HepG2 (cell line): ENCODE measurements around the gene ACTN4. TPM values are rescaled to one million over a fixed set of nuclear protein-coding genes. Genes with fewer than 3 reads are reported as not detected.

Experiments
- ATAC-seq: fragments of 200-7000 bp; cut with Tn5 transposase; 3 replicates; pipeline ENCODE4 v1.9.1; 2020; ENCODE audit warnings: mild to moderate bottlenecking, moderate library complexity
- BruUV-seq: library from RNA; stranded (reverse); fragments of 400-500 nt; replicated peaks from 2 replicates; lab custom pipeline; 2021; lab: Mats Ljungman, UMichigan
- CTCF ChIA-PET: fragments of 300-600 bp; formaldehyde crosslinking; extraction: SDS; loops from one replicate; lab custom pipeline; 2021; ENCODE audit warnings: low total read pairs, inconsistent platforms, low intra/inter-chr PET ratio; lab: Yijun Ruan, JAX
- POLR2A ChIA-PET: fragments of 350-600 bp; sonication (Branson Sonifier 250); formaldehyde crosslinking; loops from one replicate; lab custom pipeline; 2020; ENCODE audit warnings: antibody characterized with exemption, inconsistent platforms; lab: Yijun Ruan, JAX
- DNase-seq: peaks from one replicate; pipeline ENCODE4 v3.0.0-alpha.2; 2015; ENCODE audit warnings: low spot score
- FAIRE-seq: peaks from 3 replicates; lab custom pipeline; 2011; peaks lifted over from hg19 to GRCh38; lab: Jason Lieb, UNC
- H2AFZ ChIP-seq: one replicate; pipeline ENCODE4 v1.6.1; 2011; ENCODE audit warnings: low read length, inconsistent platforms
- H3K27ac ChIP-seq: fragments of 300-600 bp; 3 replicates; pipeline ENCODE4 v1.8.0; 2011; ENCODE audit warnings: mixed run types, mild to moderate bottlenecking, mixed read lengths, low read length, inconsistent platforms; ENCODE audit not compliant: insufficient read depth; ENCODE audit errors: extremely low read length
- H3K27me3 ChIP-seq, 2 experiments: fragments of 200-600 bp in 1 of 2; 2 replicates in 1 of 2; 3 replicates in 1 of 2; pipeline versions ENCODE4 v1.6.0 to v1.8.0; 2011; ENCODE audit warnings: low read length in 2 of 2, mild to moderate bottlenecking in 2 of 2, moderate library complexity in 2 of 2, inconsistent platforms in 1 of 2; ENCODE audit not compliant: insufficient read depth in 2 of 2, control insufficient read depth in 1 of 2
- H3K36me3 ChIP-seq, 2 experiments: fragments of 200-600 bp in 1 of 2; replicated peaks in 1 of 2; 2 replicates in 1 of 2; 3 replicates in 1 of 2; pipeline versions ENCODE4 v1.5.1 to v1.8.0; 2011; ENCODE audit warnings: low read length in 2 of 2, inconsistent platforms in 1 of 2; ENCODE audit not compliant: insufficient read depth in 2 of 2, control insufficient read depth in 1 of 2
- H3K4me1 ChIP-seq: 2 replicates; pipeline ENCODE4 v1.5.1; 2012; ENCODE audit warnings: low read length, inconsistent platforms; ENCODE audit not compliant: insufficient read depth
- H3K4me2 ChIP-seq: 2 replicates; pipeline ENCODE4 v1.6.0; 2011; ENCODE audit warnings: low read depth, low read length, inconsistent platforms
- H3K4me3 ChIP-seq, 3 experiments: fragments of 200-600 bp in 1 of 3; sonication (generic), shearing (Covaris generic) in 1 of 3; replicated peaks in 1 of 3; 2 replicates each; pipeline ENCODE4 v1.5.1; 2011 to 2016; ENCODE audit warnings: low read length in 3 of 3, inconsistent platforms in 2 of 3, low read depth in 2 of 3, mild to moderate bottlenecking in 2 of 3, control low read depth in 1 of 3, mixed read lengths in 1 of 3; ENCODE audit not compliant: insufficient read depth in 1 of 3
- H3K79me2 ChIP-seq: one replicate; pipeline ENCODE4 v1.6.1; 2011; ENCODE audit warnings: low read length, inconsistent platforms; ENCODE audit not compliant: insufficient read depth
- H3K9ac ChIP-seq: 2 replicates; pipeline ENCODE4 v1.6.0; 2011; ENCODE audit warnings: mild to moderate bottlenecking, low read depth, low read length, inconsistent platforms; ENCODE audit not compliant: insufficient read depth
- H3K9me3 ChIP-seq: 2 replicates; pipeline ENCODE4 v1.5.1; 2012; ENCODE audit warnings: mild to moderate bottlenecking, low read length
- H4K20me1 ChIP-seq: 2 replicates; pipeline ENCODE4 v1.6.0; 2011; ENCODE audit warnings: inconsistent platforms, mild to moderate bottlenecking, low read length, moderate library complexity; ENCODE audit not compliant: insufficient read depth
- ATAD3A ChIP-seq: sonication (generic); formaldehyde crosslinking; IDR thresholded peaks from 2 replicates; pipeline ENCODE4 v1.4.0; 2020; ENCODE audit warnings: missing genetic modification reagents
- ATF7-NPFF ChIP-seq: sonication (generic); formaldehyde crosslinking; IDR thresholded peaks from 2 replicates; pipeline ENCODE4 v1.8.1; 2023; ENCODE audit warnings: mild to moderate bottlenecking, low read depth, missing genetic modification reagents, moderate library complexity
- DRAP1 ChIP-seq: IDR thresholded peaks from 2 replicates; pipeline ENCODE4 v1.6.1; 2016; ENCODE audit warnings: missing genetic modification reagents, missing compliant biosample characterization
- ELF1 ChIP-seq: sonication (generic); formaldehyde crosslinking; IDR thresholded peaks from 2 replicates; pipeline ENCODE4 v1.4.0; 2020; ENCODE audit warnings: missing genetic modification reagents
- ETV5 ChIP-seq: IDR thresholded peaks from 2 replicates; pipeline ENCODE4 v1.6.1; 2018; ENCODE audit warnings: missing biosample characterization, missing genetic modification reagents, inconsistent platforms, borderline replicate concordance
- HDAC1 ChIP-seq: sonication (generic); formaldehyde crosslinking; IDR thresholded peaks from 2 replicates; pipeline ENCODE4 v1.5.1; 2020; ENCODE audit warnings: mild to moderate bottlenecking, missing genetic modification reagents
- KDM5B ChIP-seq: sonication (generic); formaldehyde crosslinking; IDR thresholded peaks from 2 replicates; pipeline ENCODE4 v1.4.0; 2020; ENCODE audit warnings: missing genetic modification reagents, mild to moderate bottlenecking, borderline replicate concordance
- KLF12 ChIP-seq: sonication (generic); formaldehyde crosslinking; IDR thresholded peaks from 2 replicates; pipeline ENCODE4 v1.4.0; 2020; ENCODE audit warnings: missing genetic modification reagents, borderline replicate concordance
- XBP1 ChIP-seq: sonication (generic); formaldehyde crosslinking; IDR thresholded peaks from 2 replicates; pipeline ENCODE4 v1.5.0; 2020; ENCODE audit warnings: missing genetic modification reagents
- ZFP91 ChIP-seq: sonication (generic); formaldehyde crosslinking; IDR thresholded peaks from 2 replicates; pipeline ENCODE4 v1.9.0; 2022; ENCODE audit warnings: missing genetic modification reagents, mild to moderate bottlenecking, borderline replicate concordance
- ZNF230 ChIP-seq: sonication (generic); formaldehyde crosslinking; IDR thresholded peaks from 2 replicates; pipeline ENCODE4 v1.4.0; 2020; ENCODE audit warnings: mild to moderate bottlenecking, missing genetic modification reagents
- ZNF558 ChIP-seq: sonication (generic); formaldehyde crosslinking; IDR thresholded peaks from 2 replicates; pipeline ENCODE4 v1.9.0; 2022; ENCODE audit warnings: mild to moderate bottlenecking, missing genetic modification reagents, borderline replicate concordance
- ZNF605 ChIP-seq: sonication (generic); formaldehyde crosslinking; IDR thresholded peaks from 2 replicates; pipeline ENCODE4 v1.8.0; 2022; ENCODE audit warnings: mild to moderate bottlenecking, missing genetic modification reagents
- WGBS: methylation state at CpG from one replicate; pipeline ENCODE4 v1.1.6; 2017; ENCODE audit warnings: low lambda C conversion rate; 5-methylcytosine and 5-hydroxymethylcytosine counted together
- in situ Hi-C: cut with HindIII; loops from 2 replicates; pipeline ENCODE4 v1.10.0; 2017; ENCODE audit warnings: low pct_unique_long_range_greater_than_20kb; ENCODE audit not compliant: extremely low pct_ligation_motif_present
- intact Hi-C: fragments of 100-400 bp; cut with micrococcal nuclease; formaldehyde crosslinking; loops from one replicate; pipeline ENCODE4 v1.10.0; 2022; ENCODE audit not compliant: unreplicated experiment
- polyA plus RNA-seq, 8 experiments: library from polyadenylated mRNA; depleted of rRNA in 3 of 8; stranded (reverse) in 7 of 8; unstranded in 1 of 8; fragments of >200 nt; fragmentation: Illumina TruSeq in 4 of 8; extraction: Trizol in 4 of 8; gene quantifications; 2 replicates each; pipeline versions ENCODE4 v1.2.1 to v1.2.3, GENCODE V29; 2011 to 2016; ENCODE audit warnings: low read depth in 4 of 8, missing spikeins in 1 of 8, mixed read lengths in 1 of 8; ENCODE audit not compliant: insufficient read depth in 1 of 8
- total RNA-seq, 5 experiments: library from RNA; depleted of rRNA; stranded (reverse); fragments of >200 nt; fragmentation: Illumina TruSeq; extraction: Trizol; gene quantifications; 2 replicates each; pipeline ENCODE4 v1.2.3, GENCODE V29; 2016; ENCODE audit warnings: low read depth in 1 of 5
- TF ChIP-seq, protein P1 (sequence below): sonication (generic); formaldehyde crosslinking; IDR thresholded peaks from 2 replicates; pipeline ENCODE4 v1.4.0; 2020; ENCODE audit warnings: missing genetic modification reagents, mild to moderate bottlenecking, borderline replicate concordance

The ACTN4 gene
- total and polyA plus RNA-seq, 2 of the 13 experiments (the other 11 are each of a cell fraction or from before 2014, with no cell fraction given): 171 to 192 TPM

- peak; percentile 86 for TF ChIP-seq ZFP91 (CRISPR knock-in tag)
- peak; percentile 90 for TF ChIP-seq ELF1 (CRISPR knock-in tag)
- TF ChIP-seq XBP1 (CRISPR knock-in tag): no peak
- peak; percentile 49; the same call in 1 of the 2 replicates for TF ChIP-seq ETV5 (CRISPR knock-in tag)
- TF ChIP-seq KDM5B (CRISPR knock-in tag): peak; percentile 78; the same call in 1 of the 2 replicates
- TF ChIP-seq KLF12: no peak
- no peak for TF ChIP-seq ZNF558 (CRISPR knock-in tag)
- no peak for TF ChIP-seq ZNF605 (CRISPR knock-in tag)
These were observed 28.7 kb upstream of the ACTN4 start, which contains the start of gene EIF3K (continued) for GRCh38 chr19:38618590-38619360.

- no peak for DNase-seq
- ChIA-PET CTCF (no interaction called here), POLR2A (interaction anchor here (0.8 to 2.6 kb wide), 28 partner anchors 9 to 772 kb away, joined by 3 to 21 read pairs (median 6); partner anchors contain the start of genes ACTN4, ECH1, FAM98C and GGN)
- in situ Hi-C loops (no loop called here), intact Hi-C loops (no loop called here)
- TSS peak; percentile 82 for BruUV-seq
- H3K79me2 ChIP-seq: peaks cover 15% of the 10 kb centered on the region
- ATAC-seq: no peak; the same call in 2 of the 3 replicates
- H3K4me3 ChIP-seq: peak overlapping the region; percentile 92 to 95 (median 94)
- H4K20me1 ChIP-seq: no peaks in the 10 kb centered on the region
- H3K36me3 ChIP-seq: peaks cover 10 to 22% of the 10 kb centered on the region in 2 experiments; a peak in 4 of 5 replicates
- peak overlapping the region; percentile 92 for H3K4me2 ChIP-seq
- H3K4me1 ChIP-seq: peaks cover 28% of the 10 kb centered on the region
- FAIRE-seq: no peak
- no peak overlapping the region for H2AFZ ChIP-seq
- no peaks in the 10 kb centered on the region for H3K9me3 ChIP-seq
- peak overlapping the region; percentile 66 for H3K27ac ChIP-seq
- peak overlapping the region; percentile 90 for H3K9ac ChIP-seq
- no peaks in the 10 kb centered on the region; a peak in 2 of 5 replicates for H3K27me3 ChIP-seq
- 6% methylated on average over 19 of the region's 21 CpGs for WGBS
- TF ChIP-seq HDAC1 (CRISPR knock-in tag) (peak; percentile 42; the same call in 1 of the 2 replicates), ATAD3A (CRISPR knock-in tag) (no peak), ZNF230 (peak; percentile 57; the same call in 1 of the 2 replicates), DRAP1 (CRISPR knock-in tag) (no peak), ATF7-NPFF (CRISPR knock-in tag) (no peak)
- TF ChIP-seq, protein P1, sequence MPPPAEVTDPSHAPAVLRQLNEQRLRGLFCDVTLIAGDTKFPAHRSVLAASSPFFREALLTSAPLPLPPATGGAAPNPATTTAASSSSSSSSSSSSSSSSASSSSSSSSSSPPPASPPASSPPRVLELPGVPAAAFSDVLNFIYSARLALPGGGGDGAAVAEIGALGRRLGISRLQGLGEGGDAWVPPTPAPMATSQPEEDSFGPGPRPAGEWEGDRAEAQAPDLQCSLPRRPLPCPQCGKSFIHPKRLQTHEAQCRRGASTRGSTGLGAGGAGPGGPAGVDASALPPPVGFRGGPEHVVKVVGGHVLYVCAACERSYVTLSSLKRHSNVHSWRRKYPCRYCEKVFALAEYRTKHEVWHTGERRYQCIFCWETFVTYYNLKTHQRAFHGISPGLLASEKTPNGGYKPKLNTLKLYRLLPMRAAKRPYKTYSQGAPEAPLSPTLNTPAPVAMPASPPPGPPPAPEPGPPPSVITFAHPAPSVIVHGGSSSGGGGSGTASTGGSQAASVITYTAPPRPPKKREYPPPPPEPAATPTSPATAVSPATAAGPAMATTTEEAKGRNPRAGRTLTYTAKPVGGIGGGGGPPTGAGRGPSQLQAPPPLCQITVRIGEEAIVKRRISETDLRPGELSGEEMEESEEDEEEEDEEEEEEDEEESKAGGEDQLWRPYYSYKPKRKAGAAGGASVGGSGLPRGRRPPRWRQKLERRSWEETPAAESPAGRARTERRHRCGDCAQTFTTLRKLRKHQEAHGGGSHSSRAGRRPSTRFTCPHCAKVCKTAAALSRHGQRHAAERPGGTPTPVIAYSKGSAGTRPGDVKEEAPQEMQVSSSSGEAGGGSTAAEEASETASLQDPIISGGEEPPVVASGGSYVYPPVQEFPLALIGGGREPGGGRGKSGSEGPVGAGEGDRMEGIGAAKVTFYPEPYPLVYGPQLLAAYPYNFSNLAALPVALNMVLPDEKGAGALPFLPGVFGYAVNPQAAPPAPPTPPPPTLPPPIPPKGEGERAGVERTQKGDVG: no peak
These were observed 27.9 kb upstream of the ACTN4 start for GRCh38 chr19:38619361-38620174.
